PC-3 (cell line): Measurements from ENCODE around the gene CFAP99. TPM values are rescaled to one million over a fixed set of nuclear protein-coding genes. Genes with fewer than 3 reads are reported as not detected.

Experiments
- ATAC-seq: fragments of 200-7000 bp; cut with Tn5 transposase; 2 replicates; pipeline ENCODE4 v1.9.1; 2020; ENCODE audit warnings: mild to moderate bottlenecking, moderate library complexity
- BruUV-seq: library from RNA; stranded (reverse); fragments of 400-500 nt; replicated peaks from 2 replicates; lab custom pipeline; 2021; lab: Mats Ljungman, UMichigan
- CTCF ChIA-PET: fragments of 300-600 bp; sonication (Branson Sonifier 250); formaldehyde crosslinking; loops from one replicate; lab custom pipeline; 2022; ENCODE audit warnings: antibody characterized with exemption; lab: Charles Lee
- POLR2A ChIA-PET: fragments of 300-600 bp; sonication (Branson Sonifier 250); formaldehyde crosslinking; loops from one replicate; lab custom pipeline; 2022; ENCODE audit warnings: antibody characterized with exemption; ENCODE audit not compliant: unreplicated experiment; lab: Charles Lee
- DNase-seq: peaks from one replicate; pipeline ENCODE4 v3.0.0-alpha.2; 2015
- H2AFZ ChIP-seq: fragments of 300-600 bp; sonication (generic); 2 replicates; pipeline ENCODE4 v1.6.0; 2016; ENCODE audit warnings: antibody characterized with exemption, low read length
- H3F3A ChIP-seq: fragments of 300-600 bp; sonication (generic); one replicate; pipeline ENCODE4 v1.6.0; 2017; ENCODE audit warnings: antibody characterized with exemption, low read length, control low read depth, mild to moderate bottlenecking; ENCODE audit not compliant: unreplicated experiment
- H3K27ac ChIP-seq: fragments of 300-600 bp; sonication (generic); 2 replicates; pipeline ENCODE4 v1.5.1; 2016; ENCODE audit warnings: mild to moderate bottlenecking, low read length
- H3K27me3 ChIP-seq: fragments of 300-600 bp; sonication (generic); 2 replicates; pipeline ENCODE4 v1.6.1; 2016; ENCODE audit warnings: low read length, mixed read lengths
- H3K36me3 ChIP-seq: fragments of 300-600 bp; sonication (generic); 2 replicates; pipeline ENCODE4 v1.6.1; 2016; ENCODE audit warnings: low read depth, mixed run types, low read length, mixed read lengths
- H3K4me1 ChIP-seq: fragments of 300-600 bp; sonication (generic); 2 replicates; pipeline ENCODE4 v1.5.1; 2016; ENCODE audit warnings: low read length; ENCODE audit not compliant: insufficient read depth
- H3K4me2 ChIP-seq: fragments of 300-600 bp; sonication (generic); 2 replicates; pipeline ENCODE4 v1.6.0; 2016; ENCODE audit warnings: low read length
- H3K4me3 ChIP-seq: fragments of 300-600 bp; sonication (generic); 2 replicates; pipeline ENCODE4 v1.5.1; 2016; ENCODE audit warnings: mild to moderate bottlenecking, low read length, mixed read lengths
- H3K79me2 ChIP-seq: fragments of 300-600 bp; sonication (generic); 2 replicates; pipeline ENCODE4 v1.6.1; 2017; ENCODE audit warnings: low read length, mixed read lengths
- H3K9ac ChIP-seq: fragments of 300-600 bp; sonication (generic); 2 replicates; pipeline ENCODE4 v1.6.0; 2016; ENCODE audit warnings: mild to moderate bottlenecking, low read length
- H3K9me2 ChIP-seq: fragments of 300-600 bp; sonication (generic); replicated peaks from 2 replicates; pipeline ENCODE4 v1.6.1; 2016; ENCODE audit warnings: mixed run types, low read length, mixed read lengths
- H3K9me3 ChIP-seq: fragments of 300-600 bp; sonication (generic); 2 replicates; pipeline ENCODE4 v1.6.1; 2016; ENCODE audit warnings: low read length, mixed read lengths
- H4K20me1 ChIP-seq: fragments of 300-600 bp; sonication (generic); 2 replicates; pipeline ENCODE4 v1.6.1; 2016; ENCODE audit warnings: low read length, mixed read lengths
- CTCF ChIP-seq: fragments of 300-600 bp; sonication (generic); conservative IDR thresholded peaks from 2 replicates; pipeline ENCODE4 v1.5.1; 2017; ENCODE audit warnings: antibody characterized with exemption, low read depth, mild to moderate bottlenecking, low read length
- EZH2 ChIP-seq: fragments of 300-600 bp; sonication (generic); IDR thresholded peaks from one replicate; pipeline ENCODE4 v1.6.1; 2017; ENCODE audit warnings: antibody characterized with exemption, mild to moderate bottlenecking, low read length; ENCODE audit not compliant: unreplicated experiment
- EZH2phosphoT487 ChIP-seq: fragments of 300-600 bp; sonication (generic); IDR thresholded peaks from 2 replicates; pipeline ENCODE4 v1.6.1; 2018; ENCODE audit warnings: mild to moderate bottlenecking, antibody characterized with exemption, low read length, borderline replicate concordance
- intact Hi-C: fragments of 100-400 bp; cut with micrococcal nuclease; formaldehyde crosslinking; loops from 2 replicates; pipeline ENCODE4 v1.9.0; 2023
- total RNA-seq: library from RNA; depleted of rRNA; stranded (reverse); fragments of >200 nt; gene quantifications from 2 replicates; pipeline ENCODE4 v1.2.3, GENCODE V29; 2014

CFAP99 gene
- total RNA-seq, 1 experiment from 2014 or later = not detected

- Histone ChIP-seq H3K4me3 (peak overlapping the region; percentile 71), H3K79me2 (no peaks in the 10 kb centered on the region), H4K20me1 (no peaks in the 10 kb centered on the region), H3K27ac (no peak overlapping the region), H2AFZ (peak overlapping the region; percentile 64; the same call in 1 of the 2 replicates), H3K4me2 (peak overlapping the region; percentile 98), H3K9me2 (no peaks in the 10 kb centered on the region), H3K4me1 (peaks cover 22% of the 10 kb centered on the region), H3K9me3 (no peaks in the 10 kb centered on the region), H3K36me3 (no peaks in the 10 kb centered on the region), H3F3A (no peaks in the 10 kb centered on the region), H3K9ac (no peak overlapping the region), H3K27me3 (peaks cover 4% of the 10 kb centered on the region)
- no peak for TF ChIP-seq EZH2
- no peak for TF ChIP-seq EZH2phosphoT487
- CTCF ChIA-PET = no interaction called here
- no peak for DNase-seq
- POLR2A ChIA-PET = no interaction called here
- intact Hi-C loops = loop anchor here (5.0 to 10.0 kb wide), 2 partner anchors 48 to 155 kb away; partner anchors contain the start of genes MXD4 and RNF4
- ATAC-seq = no peak
- BruUV-seq = no TSS peak
Observed at GRCh38 chr4:2417226-2417764, 1.5 kb upstream of the CFAP99 start.

- H3K27me3 ChIP-seq = peaks cover 4% of the 10 kb centered on the region
Observed at GRCh38 chr4:2417765-2418649, 748 bp upstream of the CFAP99 start, which contains the start of gene ZFYVE28. Gene ZFYVE28, minus strand, starts transcription at chr4:2418645. Its CDS starts 322 bp downstream, at chr4:2418323.

More at GRCh38 chr4:2417765-2418649, 748 bp upstream of the CFAP99 start, which contains the start of gene ZFYVE28:
- Histone ChIP-seq H3K79me2 (no peaks in the 10 kb centered on the region), H3F3A (no peaks in the 10 kb centered on the region), H4K20me1 (no peaks in the 10 kb centered on the region), H2AFZ (peak within 1 kb of the TSS; percentile 64), H3K9ac (no peak within 1 kb of the TSS), H3K27ac (no peak within 1 kb of the TSS), H3K4me2 (peak within 1 kb of the TSS; percentile 98), H3K4me1 (peaks cover 17% of the 10 kb centered on the region), H3K9me2 (no peaks in the 10 kb centered on the region), H3K9me3 (no peaks in the 10 kb centered on the region), H3K4me3 (peak within 1 kb of the TSS; percentile 71), H3K36me3 (no peaks in the 10 kb centered on the region)
- ATAC-seq (peak; percentile 1), DNase-seq (peak; percentile 8)
- no TSS peak for BruUV-seq
- CTCF ChIA-PET = no interaction called here
- POLR2A ChIA-PET = no interaction called here
- intact Hi-C loops = loop anchor here (5.0 to 10.0 kb wide), 2 partner anchors 47 to 156 kb away; partner anchors contain the start of genes MXD4 and RNF4
- TF ChIP-seq CTCF = no peak
- TF ChIP-seq EZH2phosphoT487 = no peak
- no peak for TF ChIP-seq EZH2
